Ramos (cell line): ENCODE measurements around the gene ST14.
"Not testable (repeated sequence)": the region's sequence is repeated elsewhere in the genome, so short reads cannot be mapped to it uniquely, and the experiment has no call there.

Experiments
- in situ Hi-C: fragments of 300-500 bp; cut with MboI; formaldehyde crosslinking; loops from one replicate; pipeline ENCODE4 v1.14.3; 2022; ENCODE audit warnings: low sequenced_read_pairs; ENCODE audit not compliant: unreplicated experiment

ST14 gene

GRCh38 chr11:130247319-130247718, 87.7 kb downstream of the ST14 start:
- in situ Hi-C loops = no loop called here

- in situ Hi-C loops = no loop called here
Observed at GRCh38 chr11:130249371-130249770, 89.8 kb downstream of the ST14 start.

GRCh38 chr11:130249929-130250328, 90.3 kb downstream of the ST14 start:
- in situ Hi-C loops = not testable (repeated sequence)

- in situ Hi-C loops = not testable (repeated sequence)
Observed at GRCh38 chr11:130251763-130252162, 92.2 kb downstream of the ST14 start.
